ENCODE data around the gene CPTP. TPM values are rescaled to one million over a fixed set of nuclear protein-coding genes. Genes with fewer than 3 reads are reported as not detected.

CPTP gene
- total RNA-seq, 2 experiments from 2014 or later, result 9.9 to 11.4 TPM

- no peaks in the 10 kb centered on the region for H3K9me3 Mint-ChIP-seq (ENCODE audit: low read depth)
- no peaks in the 10 kb centered on the region for H3K4me1 Mint-ChIP-seq
- no peak for ATAC-seq
- no peak overlapping the region for H3K4me3 Mint-ChIP-seq
- no peaks in the 10 kb centered on the region for H3K36me3 Mint-ChIP-seq (ENCODE audit: low read depth)
- H3K27ac Mint-ChIP-seq, result no peak overlapping the region
- no peak for DNase-seq
- ChIA-PET POLR2A (no interaction called here), CTCF (interaction anchor here (0.7 kb wide), 1 partner anchor 317 kb away, joined by 5 read pairs; no protein-coding TSS in a partner anchor)
- intact Hi-C loops (cut with DNase I, micrococcal nuclease), result no loop called here
- no peaks in the 10 kb centered on the region for H3K27me3 Mint-ChIP-seq
Observed at GRCh38 chr1:1335283-1335682, 10.7 kb downstream of the CPTP start.

- ATAC-seq, result no peak
- Mint-ChIP-seq H3K4me1 (no peaks in the 10 kb centered on the region), H3K9me3 (ENCODE audit: low read depth) (no peaks in the 10 kb centered on the region), H3K27ac (no peak overlapping the region), H3K4me3 (no peak overlapping the region), H3K36me3 (ENCODE audit: low read depth) (peaks cover 4% of the 10 kb centered on the region), H3K27me3 (no peaks in the 10 kb centered on the region)
- ChIA-PET POLR2A (no interaction called here), CTCF (interaction anchor here (0.7 kb wide), 1 partner anchor 317 kb away, joined by 5 read pairs; no protein-coding TSS in a partner anchor)
- intact Hi-C loops (cut with DNase I, micrococcal nuclease), result no loop called here
- DNase-seq, result no peak
Observed at GRCh38 chr1:1335792-1336248, 11.2 kb downstream of the CPTP start.

- H3K4me1 Mint-ChIP-seq, result no peaks in the 10 kb centered on the region
- no peaks in the 10 kb centered on the region for H3K9me3 Mint-ChIP-seq (ENCODE audit: low read depth)
- DNase-seq (no peak), ATAC-seq (no peak)
- ChIA-PET CTCF (no interaction called here), POLR2A (no interaction called here)
- peaks cover 10% of the 10 kb centered on the region for H3K36me3 Mint-ChIP-seq (ENCODE audit: low read depth)
- no peak overlapping the region for H3K27ac Mint-ChIP-seq
- intact Hi-C loops (cut with DNase I, micrococcal nuclease), result no loop called here
- H3K4me3 Mint-ChIP-seq, result no peak overlapping the region
- H3K27me3 Mint-ChIP-seq, result no peaks in the 10 kb centered on the region
Observed at GRCh38 chr1:1336446-1336845, 11.8 kb downstream of the CPTP start.

GRCh38 chr1:1336931-1337792 is 12.6 kb downstream of the CPTP start:
- no peak for DNase-seq
- no peak overlapping the region for H3K27ac Mint-ChIP-seq
- peaks cover 11% of the 10 kb centered on the region for H3K36me3 Mint-ChIP-seq (ENCODE audit: low read depth)
- CTCF ChIA-PET, result no interaction called here
- H3K4me3 Mint-ChIP-seq, result no peak overlapping the region
- POLR2A ChIA-PET, result no interaction called here
- H3K4me1 Mint-ChIP-seq, result no peaks in the 10 kb centered on the region
- H3K27me3 Mint-ChIP-seq, result no peaks in the 10 kb centered on the region
- intact Hi-C loops (cut with DNase I, micrococcal nuclease), result loop anchor here in 1 of 2 experiments (1.0 kb wide), 1 partner anchor 13 kb away; the partner anchor contains the start of genes CPTP and INTS11
- H3K9me3 Mint-ChIP-seq (ENCODE audit: low read depth), result no peaks in the 10 kb centered on the region
- no peak for ATAC-seq

GRCh38 chr1:1337793-1338147 is 13.2 kb downstream of the CPTP start:
- DNase-seq (peak; percentile 72), ATAC-seq (peak; percentile 83)
- intact Hi-C loops (cut with DNase I, micrococcal nuclease), result loop anchor here in 1 of 2 experiments (1.0 kb wide), 1 partner anchor 13 kb away; the partner anchor contains the start of genes CPTP and INTS11
- Mint-ChIP-seq H3K9me3 (ENCODE audit: low read depth) (no peaks in the 10 kb centered on the region), H3K27me3 (no peaks in the 10 kb centered on the region), H3K4me1 (no peaks in the 10 kb centered on the region), H3K4me3 (no peak overlapping the region), H3K36me3 (ENCODE audit: low read depth) (peaks cover 11% of the 10 kb centered on the region), H3K27ac (no peak overlapping the region)
- ChIA-PET POLR2A (no interaction called here), CTCF (interaction anchor here (1.0 kb wide), 1 partner anchor 38 kb away, joined by 3 read pairs; the partner anchor contains the start of gene AURKAIP1)

- ChIA-PET CTCF (interaction anchor here (1.0 kb wide), 1 partner anchor 37 kb away, joined by 3 read pairs; the partner anchor contains the start of gene AURKAIP1), POLR2A (no interaction called here)
- Mint-ChIP-seq H3K4me1 (no peaks in the 10 kb centered on the region), H3K36me3 (ENCODE audit: low read depth) (peaks cover 11% of the 10 kb centered on the region), H3K27me3 (no peaks in the 10 kb centered on the region), H3K27ac (no peak overlapping the region), H3K4me3 (no peak overlapping the region), H3K9me3 (ENCODE audit: low read depth) (no peaks in the 10 kb centered on the region)
- DNase-seq (no peak), ATAC-seq (no peak)
- intact Hi-C loops (cut with DNase I, micrococcal nuclease), result no loop called here
Observed at GRCh38 chr1:1338278-1338677, 13.7 kb downstream of the CPTP start.

- intact Hi-C loops (cut with DNase I, micrococcal nuclease), result no loop called here
- DNase-seq (no peak), ATAC-seq (no peak)
- Mint-ChIP-seq H3K27me3 (no peaks in the 10 kb centered on the region), H3K27ac (no peak overlapping the region), H3K36me3 (ENCODE audit: low read depth) (peaks cover 11% of the 10 kb centered on the region), H3K4me3 (no peak overlapping the region), H3K9me3 (ENCODE audit: low read depth) (no peaks in the 10 kb centered on the region), H3K4me1 (peaks cover 5% of the 10 kb centered on the region)
- ChIA-PET CTCF (interaction anchor here (0.7 kb wide), 1 partner anchor 69 kb away, joined by 3 read pairs; no protein-coding TSS in a partner anchor), POLR2A (no interaction called here)
Observed at GRCh38 chr1:1340185-1340584, 15.6 kb downstream of the CPTP start.

- intact Hi-C loops (cut with DNase I, micrococcal nuclease), result no loop called here
- H3K27me3 Mint-ChIP-seq, result no peaks in the 10 kb centered on the region
- CTCF ChIA-PET, result interaction anchor here (0.7 kb wide), 1 partner anchor 69 kb away, joined by 3 read pairs; no protein-coding TSS in a partner anchor
Observed at GRCh38 chr1:1340791-1341548, 16.4 kb downstream of the CPTP start.

GRCh38 chr1:1341549-1342021 is 17.0 kb downstream of the CPTP start:
- peaks cover 11% of the 10 kb centered on the region for H3K36me3 Mint-ChIP-seq (ENCODE audit: low read depth)
- DNase-seq, result no peak
- ATAC-seq, result no peak
- no peak overlapping the region for H3K27ac Mint-ChIP-seq
- H3K9me3 Mint-ChIP-seq (ENCODE audit: low read depth), result no peaks in the 10 kb centered on the region
- H3K4me1 Mint-ChIP-seq, result peaks cover 8% of the 10 kb centered on the region
- H3K27me3 Mint-ChIP-seq, result no peaks in the 10 kb centered on the region
- POLR2A ChIA-PET, result no interaction called here
- H3K4me3 Mint-ChIP-seq, result no peak overlapping the region
- CTCF ChIA-PET, result no interaction called here
- intact Hi-C loops (cut with DNase I, micrococcal nuclease), result no loop called here

More at GRCh38 chr1:1340791-1341548, 16.4 kb downstream of the CPTP start:
- Mint-ChIP-seq H3K4me3 (no peak overlapping the region), H3K4me1 (peaks cover 5% of the 10 kb centered on the region), H3K9me3 (ENCODE audit: low read depth) (no peaks in the 10 kb centered on the region), H3K27ac (no peak overlapping the region), H3K36me3 (ENCODE audit: low read depth) (peaks cover 11% of the 10 kb centered on the region)
- ATAC-seq (no peak), DNase-seq (no peak)
- POLR2A ChIA-PET, result no interaction called here

- H3K9me3 Mint-ChIP-seq (ENCODE audit: low read depth), result no peaks in the 10 kb centered on the region
- H3K27ac Mint-ChIP-seq, result no peak overlapping the region
- no peaks in the 10 kb centered on the region for H3K27me3 Mint-ChIP-seq
- ChIA-PET CTCF (no interaction called here), POLR2A (no interaction called here)
- peaks cover 13% of the 10 kb centered on the region for H3K4me1 Mint-ChIP-seq
- H3K4me3 Mint-ChIP-seq, result no peak overlapping the region
- DNase-seq, result no peak
- H3K36me3 Mint-ChIP-seq (ENCODE audit: low read depth), result peaks cover 11% of the 10 kb centered on the region
- no peak for ATAC-seq
- intact Hi-C loops (cut with DNase I, micrococcal nuclease), result no loop called here
Observed at GRCh38 chr1:1342061-1342562, 17.5 kb downstream of the CPTP start.

GRCh38 chr1:1342584-1343115 is 18.0 kb downstream of the CPTP start:
- intact Hi-C loops (cut with DNase I, micrococcal nuclease), result no loop called here
- Mint-ChIP-seq H3K4me3 (no peak overlapping the region), H3K9me3 (ENCODE audit: low read depth) (no peaks in the 10 kb centered on the region), H3K27ac (no peak overlapping the region), H3K27me3 (no peaks in the 10 kb centered on the region), H3K36me3 (ENCODE audit: low read depth) (peaks cover 11% of the 10 kb centered on the region), H3K4me1 (peaks cover 18% of the 10 kb centered on the region)
- CTCF ChIA-PET, result no interaction called here
- no peak for DNase-seq
- POLR2A ChIA-PET, result no interaction called here
- ATAC-seq, result no peak

All from activated CD4-positive, alpha-beta T cell treated with anti-CD3 and anti-CD28 coated beads for 36 hours (primary cell).